Kidney epithelial cell (primary cell): ENCODE measurements around the gene ADGRA3. TPM values are rescaled to one million over a fixed set of nuclear protein-coding genes. Genes with fewer than 3 reads are reported as not detected.

Experiments
- DNase-seq: peaks from one replicate; pipeline ENCODE4 v3.0.0-alpha.2; 2010; ENCODE audit warnings: low read depth
- H3K27me3 ChIP-seq: 2 replicates; pipeline ENCODE4 v1.6.0; 2011; ENCODE audit warnings: low read length; ENCODE audit not compliant: control insufficient read depth, insufficient read depth
- H3K36me3 ChIP-seq: 2 replicates; pipeline ENCODE4 v1.5.1; 2011; ENCODE audit warnings: low read length; ENCODE audit not compliant: control insufficient read depth, insufficient read depth
- H3K4me3 ChIP-seq: 2 replicates; pipeline ENCODE4 v1.5.1; 2011; ENCODE audit warnings: low read depth, mild to moderate bottlenecking, control low read depth, low read length
- CTCF ChIP-seq: IDR thresholded peaks from 2 replicates; pipeline ENCODE4 v1.5.1; 2011; ENCODE audit warnings: mild to moderate bottlenecking, moderate library complexity, low read length, control low read depth, inconsistent platforms; ENCODE audit not compliant: insufficient read depth, poor library complexity, severe bottlenecking
- total RNA-seq: library from RNA; depleted of rRNA; stranded (reverse); fragments of >200 nt; gene quantifications from 2 replicates; pipeline ENCODE4 v1.2.3, GENCODE V29; 2015

ADGRA3 gene
- total RNA-seq, 1 donor from 2014 or later: 30.5 TPM

GRCh38 chr4:22442956-22443355, 72.9 kb downstream of the ADGRA3 start:
- H3K36me3 ChIP-seq: peaks cover 1% of the 10 kb centered on the region

GRCh38 chr4:22440999-22441398, 74.9 kb downstream of the ADGRA3 start:
- DNase-seq: no peak
- Histone ChIP-seq H3K4me3 (no peak overlapping the region), H3K27me3 (no peaks in the 10 kb centered on the region), H3K36me3 (no peaks in the 10 kb centered on the region)
- no peak for TF ChIP-seq CTCF

More at GRCh38 chr4:22442956-22443355, 72.9 kb downstream of the ADGRA3 start:
- no peak for TF ChIP-seq CTCF
- no peak overlapping the region for H3K4me3 ChIP-seq
- no peak for DNase-seq
- no peaks in the 10 kb centered on the region for H3K27me3 ChIP-seq

GRCh38 chr4:22439947-22440346, 75.9 kb downstream of the ADGRA3 start:
- no peak overlapping the region for H3K4me3 ChIP-seq
- H3K36me3 ChIP-seq: no peaks in the 10 kb centered on the region
- no peak for TF ChIP-seq CTCF
- H3K27me3 ChIP-seq: no peaks in the 10 kb centered on the region
- no peak for DNase-seq

- H3K4me3 ChIP-seq: no peak overlapping the region
- no peaks in the 10 kb centered on the region for H3K36me3 ChIP-seq
- DNase-seq: no peak
- TF ChIP-seq CTCF: no peak
- no peaks in the 10 kb centered on the region for H3K27me3 ChIP-seq
Observed at GRCh38 chr4:22435652-22436051, 80.2 kb downstream of the ADGRA3 start.

GRCh38 chr4:22434895-22435294, 81.0 kb downstream of the ADGRA3 start:
- Histone ChIP-seq H3K4me3 (no peak overlapping the region), H3K36me3 (no peaks in the 10 kb centered on the region), H3K27me3 (no peaks in the 10 kb centered on the region)
- peak; percentile 58 for TF ChIP-seq CTCF
- peak; percentile 18 for DNase-seq

GRCh38 chr4:22430626-22431025, 85.2 kb downstream of the ADGRA3 start:
- no peak overlapping the region for H3K4me3 ChIP-seq
- H3K27me3 ChIP-seq: no peaks in the 10 kb centered on the region
- DNase-seq: no peak
- TF ChIP-seq CTCF: no peak
- H3K36me3 ChIP-seq: no peaks in the 10 kb centered on the region
